T-helper 22 cell (primary cell): ENCODE results near the gene SYNRG.
"Not testable (repeated sequence)": the region's sequence is repeated elsewhere in the genome, so short reads cannot be mapped to it uniquely, and the experiment has no call there.

Experiments
- DNase-seq: peaks from one replicate; pipeline ENCODE4 v3.0.0-alpha.2; 2020; ENCODE audit warnings: low read depth

Gene SYNRG

DNA sequence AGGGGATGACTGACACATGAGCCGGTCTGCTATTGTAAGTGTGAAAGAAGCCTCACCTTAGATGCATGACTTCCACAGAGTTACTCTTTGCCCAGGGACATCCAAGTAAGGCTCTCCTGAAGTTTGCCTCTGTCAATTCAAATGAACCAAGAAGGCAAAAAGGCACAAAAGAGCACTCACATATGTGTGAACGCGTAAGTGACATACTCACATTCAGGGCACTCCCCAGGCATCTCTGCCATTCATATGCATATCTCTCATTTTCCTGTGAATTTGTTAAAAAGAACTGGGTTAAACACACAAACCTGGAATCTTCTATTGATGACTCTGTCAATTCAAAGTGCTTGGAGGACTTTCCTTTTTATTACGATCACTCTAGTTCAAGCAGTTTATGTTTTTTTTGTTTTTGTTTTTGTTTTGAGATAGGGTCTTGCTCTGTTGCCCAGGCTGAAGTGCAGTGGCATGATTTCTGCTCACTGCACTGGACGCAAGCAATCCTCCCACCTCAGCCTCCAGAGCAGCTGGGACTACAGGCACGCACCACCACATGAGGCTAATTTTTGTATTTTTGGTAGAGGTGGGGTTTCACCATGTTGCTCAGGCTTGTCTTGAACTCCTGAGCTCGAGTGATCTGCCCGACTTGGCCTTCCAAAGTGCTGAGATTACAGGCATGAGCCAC is 70.1 kb downstream of the SYNRG start:
- no peak for DNase-seq

DNA sequence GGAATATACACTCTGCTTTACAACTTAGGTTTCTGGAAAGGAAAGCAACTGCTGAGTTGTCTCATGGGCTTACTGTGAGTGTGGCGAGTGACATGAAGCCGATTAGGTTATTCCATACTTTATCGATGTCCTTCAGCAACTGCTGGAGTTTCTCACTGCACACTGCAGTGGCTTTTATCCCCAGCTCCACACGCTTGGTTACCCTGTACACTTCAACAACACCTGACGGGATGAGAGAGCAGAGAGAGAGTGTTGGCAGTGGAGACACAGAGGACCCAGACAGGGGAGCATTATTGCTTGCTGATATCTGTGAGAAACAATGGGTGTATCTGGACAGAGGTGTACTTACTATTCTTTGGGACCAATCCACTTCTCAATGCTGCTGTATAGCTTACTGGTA is 73.3 kb downstream of the SYNRG start:
- DNase-seq: no peak

DNA sequence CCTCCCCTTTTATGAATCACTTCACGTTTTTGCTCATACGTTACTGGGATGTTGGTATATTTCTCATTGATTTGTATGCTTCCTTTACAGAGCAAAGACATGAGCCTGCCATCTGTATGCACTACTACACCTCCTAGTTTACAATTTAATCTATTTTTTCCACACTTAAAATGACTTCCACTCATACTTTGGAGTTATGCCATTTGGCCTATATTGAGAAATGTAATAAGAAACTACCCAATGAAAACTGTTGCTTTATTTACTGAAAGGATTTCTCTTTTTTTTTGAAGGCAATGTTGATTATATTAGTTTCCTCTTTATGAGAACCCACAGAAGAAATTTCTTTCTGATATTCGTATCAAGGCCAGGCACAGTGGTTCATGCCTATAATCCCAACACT is 76.5 kb downstream of the SYNRG start:
- no peak for DNase-seq

- DNase-seq: no peak
Observed at GRCh38 chr17:37530420-37530819, 78.8 kb downstream of the SYNRG start.

DNA sequence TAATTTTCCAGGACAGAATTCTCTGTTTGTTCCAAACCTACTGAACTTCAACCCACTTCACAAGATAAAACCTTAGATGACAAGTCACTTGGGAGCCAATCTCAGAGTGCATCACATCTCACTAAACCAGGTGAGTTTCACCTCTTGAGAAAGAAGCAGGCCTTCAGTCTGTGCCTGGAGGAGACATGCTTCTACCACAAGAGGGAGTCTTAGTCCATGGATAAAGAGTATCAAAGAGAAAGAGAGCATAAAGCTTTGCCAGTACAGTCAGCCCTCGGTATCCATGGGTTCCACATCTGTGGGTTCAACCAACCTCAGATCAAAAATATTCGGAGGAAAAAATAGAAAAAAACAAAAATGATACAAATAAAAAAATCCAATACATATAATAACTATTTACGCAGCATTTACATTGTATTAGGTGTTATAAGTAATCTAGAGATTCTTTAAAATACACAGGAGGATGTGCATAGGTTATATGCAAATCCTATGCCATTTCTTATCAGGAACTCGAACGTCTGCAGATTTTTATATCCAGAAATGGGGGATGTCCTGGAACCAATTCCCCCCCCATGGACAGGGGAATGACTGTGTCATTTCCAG is 81.9 kb downstream of the SYNRG start:
- DNase-seq: no peak

- DNase-seq: no peak
Observed at GRCh38 chr17:37523715-37524219, 85.5 kb downstream of the SYNRG start.

- DNase-seq: no peak
Observed at GRCh38 chr17:37521821-37522220, 87.4 kb downstream of the SYNRG start.

- DNase-seq: no peak
Observed at GRCh38 chr17:37520174-37520573, 89.0 kb downstream of the SYNRG start.

GRCh38 chr17:37519251-37519985 is 89.8 kb downstream of the SYNRG start:
- DNase-seq: no peak

DNA sequence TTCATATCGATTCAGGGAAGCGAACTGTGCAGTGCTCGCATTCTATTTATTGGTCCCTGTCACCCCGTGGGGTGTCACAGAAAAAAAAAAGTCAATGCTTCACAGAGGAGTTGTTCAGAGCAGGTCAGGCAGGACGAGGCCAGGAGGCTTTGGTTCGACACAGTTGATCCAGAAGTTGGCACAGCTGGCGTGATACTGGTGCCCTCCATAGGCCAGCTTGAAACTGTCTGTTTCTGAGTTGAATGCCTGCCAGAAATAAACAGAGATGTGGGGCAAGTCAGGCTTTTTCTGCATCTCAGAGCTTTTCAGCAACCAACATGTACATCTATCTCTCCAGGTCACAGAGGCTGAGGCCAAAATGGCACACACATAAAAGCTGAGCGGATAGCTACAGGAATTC is 90.4 kb downstream of the SYNRG start:
- no peak for DNase-seq

- no peak for DNase-seq
Observed at GRCh38 chr17:37517881-37518280, 91.3 kb downstream of the SYNRG start.

DNA sequence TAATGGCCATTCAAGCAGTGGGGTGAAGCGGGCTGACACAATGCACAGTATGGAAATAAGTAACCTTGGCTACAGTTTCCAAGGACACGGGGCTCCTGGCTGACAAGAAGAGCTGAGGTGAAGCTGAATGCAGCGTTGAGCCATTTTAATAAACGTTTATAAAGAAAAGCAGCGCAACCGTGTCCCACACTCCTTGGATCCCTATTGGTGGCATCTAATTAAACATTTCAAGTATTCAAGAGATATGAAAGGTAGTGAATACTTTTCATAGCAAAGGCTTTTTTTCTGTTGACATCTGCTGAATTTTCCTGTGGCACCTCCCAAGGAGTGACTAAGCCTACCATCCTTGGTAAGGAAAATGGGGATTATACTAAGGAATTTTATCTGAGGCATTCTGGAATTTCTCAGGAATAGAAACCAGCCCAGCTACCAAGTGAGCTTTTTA is 93.1 kb downstream of the SYNRG start:
- DNase-seq: no peak

- no peak for DNase-seq
Observed at GRCh38 chr17:37513711-37514110, 95.5 kb downstream of the SYNRG start.

GRCh38 chr17:37512442-37513068 is 96.7 kb downstream of the SYNRG start:
- no peak for DNase-seq

GRCh38 chr17:37511642-37512041 is 97.6 kb downstream of the SYNRG start:
- DNase-seq: not testable (repeated sequence)

DNA sequence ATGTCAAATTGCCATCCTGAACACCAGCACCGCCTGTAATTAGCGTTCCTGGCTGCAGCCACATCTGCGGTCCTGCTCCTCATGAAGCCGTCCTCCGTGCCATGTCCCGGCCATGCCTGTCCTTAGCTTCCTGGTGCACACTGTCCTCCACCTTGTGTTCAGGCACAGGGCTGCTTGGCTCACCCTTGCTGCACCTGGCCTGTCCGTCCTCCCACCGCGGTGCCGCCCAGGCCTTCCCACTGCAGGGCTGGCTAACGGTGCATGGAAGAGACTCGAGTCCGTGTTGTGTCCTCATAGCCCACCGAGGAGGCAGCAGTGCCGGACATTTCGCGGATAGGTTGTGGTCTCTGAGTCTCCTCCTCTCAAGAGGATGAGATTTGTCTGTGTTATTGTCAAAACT is 99.2 kb downstream of the SYNRG start:
- no peak for DNase-seq

DNA sequence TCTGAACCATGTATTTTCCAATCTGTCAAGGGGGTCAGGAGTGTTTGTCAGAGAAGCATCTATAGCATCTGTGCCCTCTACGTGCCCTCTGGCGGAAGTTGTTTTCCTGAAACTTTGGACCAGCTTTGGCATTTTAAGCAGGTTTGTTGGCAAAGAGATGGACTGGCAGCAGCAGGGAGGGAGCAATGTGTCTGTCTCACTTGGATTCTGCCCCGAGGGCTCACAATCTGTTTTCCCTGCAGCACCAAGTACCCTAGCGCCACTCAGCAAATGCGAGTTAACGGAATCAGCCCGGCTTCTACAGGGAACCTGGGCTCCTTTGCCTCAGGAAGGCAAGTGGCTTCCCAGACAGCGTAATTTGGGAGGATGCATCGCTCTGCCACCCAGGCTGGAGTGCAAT is 102.1 kb downstream of the SYNRG start:
- no peak for DNase-seq

DNA sequence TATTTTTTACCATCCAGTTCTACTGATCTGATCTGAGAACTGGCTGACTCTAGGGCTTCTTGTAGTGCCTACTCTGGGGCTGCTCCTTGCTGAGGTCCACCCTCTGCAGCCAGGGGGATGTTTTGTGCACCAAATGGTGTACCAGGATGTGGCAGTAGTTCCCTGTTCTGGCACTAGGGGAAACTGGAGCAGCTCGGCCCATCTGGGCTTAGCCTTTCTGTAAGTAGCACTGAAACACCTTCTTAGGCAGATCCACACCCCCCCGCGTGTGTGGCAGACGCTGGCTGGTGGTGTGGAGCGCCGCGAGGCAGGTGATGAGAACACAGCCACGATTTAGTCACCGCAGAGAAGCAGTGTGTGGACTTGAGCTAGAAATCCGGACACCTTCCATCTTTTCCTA is 102.5 kb downstream of the SYNRG start:
- no peak for DNase-seq

DNA sequence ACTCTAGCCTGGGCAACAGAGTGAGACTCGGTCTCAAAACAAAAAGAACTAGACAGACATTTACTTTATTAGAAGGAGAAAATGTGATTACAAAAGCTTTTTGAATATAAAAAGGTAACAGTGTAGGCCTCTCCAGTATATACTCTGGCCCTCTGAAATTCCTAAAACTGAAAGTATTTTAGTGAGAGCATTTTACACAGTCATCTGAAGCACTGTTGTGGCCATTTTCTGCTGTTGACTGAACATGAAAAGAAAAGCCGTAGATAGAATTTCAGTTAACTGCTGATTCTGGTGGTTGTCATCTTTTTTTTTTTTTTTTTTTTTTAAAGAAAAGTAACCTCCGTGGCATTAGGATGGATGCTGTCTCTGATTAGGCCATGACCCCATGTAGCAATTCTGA is 103.9 kb downstream of the SYNRG start:
- no peak for DNase-seq

DNA sequence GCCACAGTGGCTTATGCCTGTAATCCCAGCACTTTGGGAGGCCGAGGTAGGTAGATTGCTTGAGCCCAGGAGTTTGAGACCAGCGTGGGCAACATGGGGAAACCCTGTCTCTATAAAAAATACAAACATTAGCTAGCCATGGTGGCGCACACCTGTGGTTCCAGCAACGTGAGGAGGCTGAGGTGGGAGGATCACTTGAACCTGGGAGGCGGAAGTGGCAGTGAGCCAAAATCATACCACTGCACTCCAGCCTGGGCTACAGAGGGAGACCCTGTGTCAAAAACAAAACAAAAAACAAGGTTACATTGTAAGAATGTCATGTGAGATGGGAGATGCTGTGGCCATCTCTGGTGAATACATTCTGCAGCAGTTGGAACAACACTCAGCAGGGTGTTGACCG is 106.1 kb downstream of the SYNRG start:
- no peak for DNase-seq

GRCh38 chr17:37502009-37502936 is 106.9 kb downstream of the SYNRG start:
- DNase-seq: no peak

DNA sequence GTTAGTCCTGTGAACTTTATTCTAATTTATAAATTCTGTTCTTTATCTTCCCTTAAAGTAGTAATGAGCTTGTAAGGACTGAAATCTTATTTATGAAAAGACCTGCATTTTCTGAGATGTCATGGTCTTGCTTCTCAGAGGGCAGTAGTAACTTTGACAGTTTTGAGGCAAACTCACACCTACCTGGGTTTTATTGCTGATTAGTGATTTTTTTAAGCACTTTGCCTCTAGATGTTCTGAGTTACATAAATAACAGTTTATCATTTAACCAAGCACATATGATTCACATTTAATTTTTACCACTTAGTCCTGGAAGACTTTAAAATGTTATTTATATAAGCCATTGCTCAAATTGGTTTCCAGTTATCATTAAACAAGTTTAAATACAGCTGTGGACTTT is 108.8 kb downstream of the SYNRG start:
- no peak for DNase-seq
